SIG-M5 treated with dmso at 0.1 percent for 504 hours (cell line): Measurements from ENCODE around the gene POC1A.
A peak's percentile ranks its signal among the peaks of the same experiment; 100 is the strongest.
"Not testable (repeated sequence)": the region's sequence is repeated elsewhere in the genome, so short reads cannot be mapped to it uniquely, and the experiment has no call there.

Experiments
- DNase-seq: peaks from one replicate; lab custom pipeline; 2025; ENCODE audit not compliant: unreplicated experiment; lab: John Stamatoyannopoulos, UW

POC1A gene

GRCh38 chr3:52053307-52054304, 100.6 kb downstream of the POC1A start:
- no peak for DNase-seq

GRCh38 chr3:52052831-52053306, 101.4 kb downstream of the POC1A start:
- peak; percentile 83 for DNase-seq

GRCh38 chr3:52051444-52051843, 102.8 kb downstream of the POC1A start:
- DNase-seq: no peak

- DNase-seq: no peak
Measured at GRCh38 chr3:52050571-52050970, 103.7 kb downstream of the POC1A start.

GRCh38 chr3:52049503-52049902, 104.7 kb downstream of the POC1A start:
- no peak for DNase-seq

GRCh38 chr3:52047295-52047960, 106.8 kb downstream of the POC1A start:
- no peak for DNase-seq

GRCh38 chr3:52046902-52047239, 107.4 kb downstream of the POC1A start:
- DNase-seq: no peak

GRCh38 chr3:52046186-52046901, 107.9 kb downstream of the POC1A start:
- no peak for DNase-seq

GRCh38 chr3:52044869-52045619, 109.2 kb downstream of the POC1A start:
- DNase-seq: no peak

- DNase-seq: no peak
Measured at GRCh38 chr3:52043750-52044149, 110.5 kb downstream of the POC1A start.

GRCh38 chr3:52043039-52043438, 111.2 kb downstream of the POC1A start:
- not testable (repeated sequence) for DNase-seq

GRCh38 chr3:52041118-52041731, 113.0 kb downstream of the POC1A start:
- DNase-seq: no peak

GRCh38 chr3:52040600-52040999, 113.6 kb downstream of the POC1A start:
- no peak for DNase-seq

- no peak for DNase-seq
Measured at GRCh38 chr3:52039846-52040245, 114.4 kb downstream of the POC1A start.

- no peak for DNase-seq
Measured at GRCh38 chr3:52039426-52039825, 114.8 kb downstream of the POC1A start.

GRCh38 chr3:52038227-52038626, 116.0 kb downstream of the POC1A start:
- DNase-seq: no peak

- no peak for DNase-seq
Measured at GRCh38 chr3:52037291-52037690, 116.9 kb downstream of the POC1A start.

GRCh38 chr3:52036829-52037228, 117.4 kb downstream of the POC1A start:
- DNase-seq: no peak

GRCh38 chr3:52036222-52036694, 118.0 kb downstream of the POC1A start:
- DNase-seq: no peak

GRCh38 chr3:52034651-52035050, 119.6 kb downstream of the POC1A start:
- no peak for DNase-seq
